Lung (tissue), 12 donors: ENCODE data around the gene FBXO42. TPM values are rescaled to one million over a fixed set of nuclear protein-coding genes. Genes with fewer than 3 reads are reported as not detected.

Experiments used
- ATAC-seq: fragments of 200-7000 bp; cut with Tn5 transposase; one replicate; pipeline ENCODE4 v1.9.1; 2020; ENCODE audit warnings: moderate number of reproducible peaks; ENCODE audit not compliant: insufficient read depth, low FRiP score
- DNase-seq, 3 donors: peaks; one replicate each; pipeline ENCODE4 v3.0.0-alpha.2; 2013 to 2017
- H3K27ac ChIP-seq, 2 donors: one replicate each; pipeline ENCODE4 v1.5.1; 2013; ENCODE audit warnings: mild to moderate bottlenecking in 2 of 2, moderate library complexity in 2 of 2, control low read depth in 1 of 2, inconsistent platforms in 1 of 2, low read depth in 1 of 2, low read length in 1 of 2
- H3K27me3 ChIP-seq, 3 donors: one replicate each; pipeline ENCODE4 v1.5.1; 2013; ENCODE audit warnings: low read length in 2 of 3; ENCODE audit not compliant: control insufficient read depth in 3 of 3, insufficient read depth in 3 of 3
- H3K36me3 ChIP-seq, 4 donors: one replicate each; pipeline ENCODE4 v1.5.1; 2013; ENCODE audit warnings: low read length in 4 of 4, mild to moderate bottlenecking in 1 of 4, moderate library complexity in 1 of 4; ENCODE audit not compliant: control insufficient read depth in 4 of 4, insufficient read depth in 4 of 4
- H3K4me1 ChIP-seq, 5 donors: one replicate each; pipeline ENCODE4 v1.5.1; 2013; ENCODE audit warnings: low read length in 5 of 5, mild to moderate bottlenecking in 2 of 5, moderate library complexity in 1 of 5; ENCODE audit not compliant: control insufficient read depth in 5 of 5, insufficient read depth in 5 of 5
- H3K4me3 ChIP-seq: one replicate; pipeline ENCODE4 v1.5.1; 2013; ENCODE audit warnings: mild to moderate bottlenecking, control low read depth, moderate library complexity
- H3K9ac ChIP-seq, 2 donors: one replicate each; pipeline ENCODE4 v1.5.1; 2013; ENCODE audit warnings: low read length in 2 of 2, control low read depth in 1 of 2; ENCODE audit not compliant: insufficient read depth in 1 of 2
- H3K9me3 ChIP-seq, 4 donors: one replicate each; pipeline ENCODE4 v1.5.1; 2013; ENCODE audit warnings: low read length in 3 of 4, mild to moderate bottlenecking in 1 of 4, moderate library complexity in 1 of 4; ENCODE audit not compliant: control insufficient read depth in 4 of 4, insufficient read depth in 3 of 4
- WGBS, 2 donors: extraction: QIAGEN DNeasy Blood & Tissue Kit; methylation state at CpG; one replicate each; pipeline ENCODE4 v1.1.7; 2013; 5-methylcytosine and 5-hydroxymethylcytosine counted together
- polyA plus RNA-seq, 2 donors: library from polyadenylated mRNA; stranded (reverse); fragments of 200-250 nt; gene quantifications; one replicate each; pipeline ENCODE4 v1.2.1, GENCODE V29; 2013
- total RNA-seq, 2 donors: library from RNA; depleted of rRNA in 1 of 2; stranded (reverse); fragments of >200 nt in 1 of 2; gene quantifications; one replicate each; pipeline ENCODE4 v1.2.1, GENCODE V29; 2014 to 2021
- TF ChIP-seq, protein P1 (sequence below): IDR thresholded peaks from 2 replicates; pipeline ENCODE4 v1.5.1; 2012; ENCODE audit warnings: mild to moderate bottlenecking; ENCODE audit errors: control extremely low read depth, extremely low read depth
- donor health status: control.
- donor health status: control.
- donor health status: Bipolar disorder and iron deficiency.
- donor health status: healthy.
- donor health status: DM: yes; HTN: yes; CAD: no.

The FBXO42 gene
- total and polyA plus RNA-seq, 4 donors: 7.3 to 28.6 (median 14.8) TPM

DNA sequence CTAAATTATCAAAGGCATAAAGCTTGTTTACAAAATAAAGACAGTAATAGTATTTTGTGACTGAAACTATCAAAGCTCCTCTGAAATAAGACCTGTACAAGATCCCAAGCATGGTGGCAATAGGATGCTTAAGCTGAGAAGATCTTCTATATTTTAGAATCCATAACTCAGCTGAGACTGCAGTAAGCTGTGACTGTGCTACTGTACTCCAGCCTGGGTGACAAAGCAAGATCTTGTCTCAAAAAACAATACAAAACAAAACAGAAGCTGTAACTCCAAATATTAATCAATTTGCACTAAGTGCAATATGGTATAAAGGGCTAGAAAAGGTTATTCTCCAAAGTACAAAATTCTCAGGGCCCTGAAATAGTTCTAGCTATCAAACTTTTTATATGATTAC, 59.5 kb downstream of the FBXO42 start:
- Histone ChIP-seq H3K9me3 (no peaks in the 10 kb centered on the region), H3K27ac (no peak overlapping the region), H3K4me3 (no peak overlapping the region), H3K36me3 (peaks cover 8 to 25% (median 10%) of the 10 kb centered on the region in 4 donors), H3K4me1 (peaks cover 0 to 13% (median 0%) of the 10 kb centered on the region in 5 donors), H3K9ac (no peak overlapping the region), H3K27me3 (no peaks in the 10 kb centered on the region)
- no peak for ATAC-seq
- TF ChIP-seq, protein P1, sequence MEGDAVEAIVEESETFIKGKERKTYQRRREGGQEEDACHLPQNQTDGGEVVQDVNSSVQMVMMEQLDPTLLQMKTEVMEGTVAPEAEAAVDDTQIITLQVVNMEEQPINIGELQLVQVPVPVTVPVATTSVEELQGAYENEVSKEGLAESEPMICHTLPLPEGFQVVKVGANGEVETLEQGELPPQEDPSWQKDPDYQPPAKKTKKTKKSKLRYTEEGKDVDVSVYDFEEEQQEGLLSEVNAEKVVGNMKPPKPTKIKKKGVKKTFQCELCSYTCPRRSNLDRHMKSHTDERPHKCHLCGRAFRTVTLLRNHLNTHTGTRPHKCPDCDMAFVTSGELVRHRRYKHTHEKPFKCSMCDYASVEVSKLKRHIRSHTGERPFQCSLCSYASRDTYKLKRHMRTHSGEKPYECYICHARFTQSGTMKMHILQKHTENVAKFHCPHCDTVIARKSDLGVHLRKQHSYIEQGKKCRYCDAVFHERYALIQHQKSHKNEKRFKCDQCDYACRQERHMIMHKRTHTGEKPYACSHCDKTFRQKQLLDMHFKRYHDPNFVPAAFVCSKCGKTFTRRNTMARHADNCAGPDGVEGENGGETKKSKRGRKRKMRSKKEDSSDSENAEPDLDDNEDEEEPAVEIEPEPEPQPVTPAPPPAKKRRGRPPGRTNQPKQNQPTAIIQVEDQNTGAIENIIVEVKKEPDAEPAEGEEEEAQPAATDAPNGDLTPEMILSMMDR: no peak
- no peak for DNase-seq

- WGBS, 2 donors: 93 to 96% methylated on average over 3 of the region's 3 CpGs
- Histone ChIP-seq H3K4me3 (no peak overlapping the region), H3K27me3 (no peaks in the 10 kb centered on the region), H3K36me3 (peaks cover 7 to 19% (median 11%) of the 10 kb centered on the region in 4 donors), H3K9ac (no peak overlapping the region), H3K4me1 (peaks cover 0 to 17% (median 0%) of the 10 kb centered on the region in 5 donors), H3K27ac (no peak overlapping the region), H3K9me3 (no peaks in the 10 kb centered on the region)
- no peak for ATAC-seq
- TF ChIP-seq, protein P1: no peak
- no peak for DNase-seq
Measured at GRCh38 chr1:16289959-16290358, 62.3 kb downstream of the FBXO42 start.

- Histone ChIP-seq H3K4me1 (peaks cover 0 to 4% (median 0%) of the 10 kb centered on the region in 5 donors), H3K27me3 (no peaks in the 10 kb centered on the region), H3K9ac (no peak overlapping the region), H3K4me3 (no peak overlapping the region), H3K9me3 (no peaks in the 10 kb centered on the region), H3K36me3 (peaks cover 0 to 9% (median under 1%) of the 10 kb centered on the region in 4 donors), H3K27ac (no peak overlapping the region)
- no peak for DNase-seq
- WGBS, 2 donors: 94 to 95% methylated on average over 4 of the region's 4 CpGs
- TF ChIP-seq, protein P1: no peak
- ATAC-seq: no peak
Measured at GRCh38 chr1:16286122-16286521, 66.2 kb downstream of the FBXO42 start.

DNA sequence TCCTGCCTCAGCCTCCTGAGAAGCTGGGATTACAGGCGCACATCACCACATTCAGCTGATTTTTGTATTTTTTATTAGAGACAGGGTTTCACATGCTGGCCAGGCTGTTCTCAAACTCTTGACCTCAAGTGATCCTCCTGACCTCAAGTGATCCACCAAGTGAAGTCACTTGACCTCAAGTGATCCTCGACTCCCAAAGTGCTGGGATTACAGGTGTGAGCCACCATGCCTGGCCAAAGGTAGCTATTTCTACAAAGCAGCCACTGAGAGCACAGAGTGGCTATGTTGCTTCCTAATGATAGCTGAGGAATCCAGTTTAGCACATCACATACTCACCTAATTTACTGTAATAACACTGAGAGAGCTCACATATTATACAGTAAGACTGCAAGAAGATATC, 70.5 kb downstream of the FBXO42 start:
- no peak overlapping the region for H3K4me3 ChIP-seq
- no peak for DNase-seq
- no peak overlapping the region for H3K27ac ChIP-seq
- TF ChIP-seq, protein P1: no peak
- ATAC-seq: no peak
- no peaks in the 10 kb centered on the region for H3K9me3 ChIP-seq
- no peak overlapping the region for H3K9ac ChIP-seq
- H3K36me3 ChIP-seq: peaks cover 0 to 4% (median 2%) of the 10 kb centered on the region in 4 donors
- 81 to 92% methylated on average over 2 of the region's 2 CpGs for WGBS, 2 donors
- H3K27me3 ChIP-seq: no peaks in the 10 kb centered on the region
- peaks cover 0 to 4% (median 0%) of the 10 kb centered on the region in 5 donors for H3K4me1 ChIP-seq
